Activated CD4-positive, alpha-beta T cell treated with anti-CD3 and anti-CD28 coated beads, Interleukin-2, amount 10 ng/mL, durations not matched to agents 24 days and 14 days (primary cell): ENCODE data around the gene AHR. TPM values are rescaled to one million over a fixed set of nuclear protein-coding genes. Genes with fewer than 3 reads are reported as not detected.

Experiments
- DNase-seq: peaks from one replicate; pipeline ENCODE4 v3.0.0; 2022
- H3K27ac Mint-ChIP-seq: one replicate; pipeline ENCODE4 v1.8.0; 2022; ENCODE audit warnings: mild to moderate bottlenecking, mixed read lengths
- H3K27me3 Mint-ChIP-seq: one replicate; pipeline ENCODE4 v1.8.0; 2022; ENCODE audit warnings: mixed read lengths
- H3K36me3 Mint-ChIP-seq: one replicate; pipeline ENCODE4 v1.8.0; 2022; ENCODE audit warnings: low read depth, mild to moderate bottlenecking, mixed read lengths
- H3K4me1 Mint-ChIP-seq: one replicate; pipeline ENCODE4 v1.8.0; 2021; ENCODE audit warnings: mixed read lengths
- H3K4me3 Mint-ChIP-seq: one replicate; pipeline ENCODE4 v1.8.0; 2022; ENCODE audit warnings: mild to moderate bottlenecking, moderate library complexity, mixed read lengths
- H3K9me3 Mint-ChIP-seq: one replicate; pipeline ENCODE4 v1.8.0; 2021; ENCODE audit warnings: mixed read lengths
- intact Hi-C: fragments of 100-400 bp; cut with micrococcal nuclease; formaldehyde crosslinking; loops from one replicate; pipeline ENCODE4 v1.15.1; 2023
- total RNA-seq: library from RNA; stranded (reverse); gene quantifications from 2 replicates; pipeline ENCODE4 v1.2.3, GENCODE V29; 2022

The AHR gene
- 28.2 and 30.7 TPM in 2 replicates for total RNA-seq

DNA sequence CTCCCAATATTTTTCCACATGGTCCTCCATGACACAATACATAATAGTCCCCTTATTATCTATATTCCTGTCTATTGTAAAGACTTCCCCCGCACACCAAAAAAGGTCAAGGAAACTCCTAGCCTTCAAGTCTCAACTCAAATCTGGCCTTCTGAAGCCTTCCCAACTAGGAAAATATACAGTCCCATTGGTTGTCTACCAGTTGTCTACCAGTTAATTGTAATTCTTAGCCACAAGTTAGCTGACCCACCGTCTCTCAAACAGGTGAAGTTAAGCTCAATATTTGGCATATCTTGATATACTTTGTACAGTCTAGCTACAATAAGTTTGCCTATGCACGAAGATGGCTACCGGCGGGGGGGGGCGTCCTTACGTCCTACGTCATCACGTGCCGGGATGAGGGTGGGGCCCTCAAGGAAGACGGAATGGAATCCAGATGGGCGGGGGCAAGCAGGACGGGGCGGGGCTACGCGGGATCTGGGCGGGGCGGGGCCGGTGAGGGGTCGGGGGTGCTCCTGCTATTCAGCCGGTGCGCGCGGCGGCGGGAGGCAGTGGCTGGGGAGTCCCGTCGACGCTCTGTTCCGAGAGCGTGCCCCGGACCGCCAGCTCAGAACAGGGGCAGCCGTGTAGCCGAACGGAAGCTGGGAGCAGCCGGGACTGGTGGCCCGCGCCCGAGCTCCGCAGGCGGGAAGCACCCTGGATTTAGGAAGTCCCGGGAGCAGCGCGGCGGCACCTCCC is at the start of gene AHR:
Gene AHR (plus strand): TSS at position 551 of the 738 bp plus-strand sequence. CDS start 613 bp downstream, outside the sequence.
- H3K27me3 Mint-ChIP-seq = peaks cover 2% of the 10 kb centered on the region
- peaks cover 22% of the 10 kb centered on the region for H3K4me1 Mint-ChIP-seq
- H3K27ac Mint-ChIP-seq = peak within 1 kb of the TSS; percentile 97
- H3K36me3 Mint-ChIP-seq = peaks cover 11% of the 10 kb centered on the region
- H3K4me3 Mint-ChIP-seq = peak within 1 kb of the TSS; percentile 96
- DNase-seq = peak; percentile 90
- peaks cover 13% of the 10 kb centered on the region for H3K9me3 Mint-ChIP-seq
- intact Hi-C loops = loop anchor here (1.0 to 5.0 kb wide), 6 partner anchors 64 to 651 kb away; partner anchors contain the start of genes ANKMY2 and BZW2

DNA sequence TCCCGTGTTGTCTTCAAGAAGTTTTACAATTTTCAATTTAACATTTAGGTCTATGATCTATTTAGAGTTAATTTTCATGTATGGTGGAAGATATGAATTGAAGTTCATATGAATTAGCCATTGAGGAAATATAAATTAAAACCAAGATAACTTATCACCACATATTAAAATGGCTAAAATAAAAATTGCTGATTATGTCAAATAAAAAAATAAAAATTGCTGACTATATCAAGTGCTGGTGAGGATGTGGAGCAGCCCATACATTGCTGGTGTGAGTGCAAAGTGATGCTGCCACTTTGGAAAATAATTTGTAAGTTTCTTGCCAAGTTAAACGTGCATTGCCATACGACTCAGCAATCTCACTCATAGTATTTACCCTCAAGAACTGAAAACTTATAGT is 44.6 kb upstream of the AHR start:
- H3K36me3 Mint-ChIP-seq = peaks cover 2% of the 10 kb centered on the region
- no peak overlapping the region for H3K27ac Mint-ChIP-seq
- peaks cover 26% of the 10 kb centered on the region for H3K9me3 Mint-ChIP-seq
- no peak overlapping the region for H3K4me3 Mint-ChIP-seq
- H3K4me1 Mint-ChIP-seq = peaks cover 5% of the 10 kb centered on the region
- DNase-seq = no peak
- intact Hi-C loops = no loop called here
- no peaks in the 10 kb centered on the region for H3K27me3 Mint-ChIP-seq

DNA sequence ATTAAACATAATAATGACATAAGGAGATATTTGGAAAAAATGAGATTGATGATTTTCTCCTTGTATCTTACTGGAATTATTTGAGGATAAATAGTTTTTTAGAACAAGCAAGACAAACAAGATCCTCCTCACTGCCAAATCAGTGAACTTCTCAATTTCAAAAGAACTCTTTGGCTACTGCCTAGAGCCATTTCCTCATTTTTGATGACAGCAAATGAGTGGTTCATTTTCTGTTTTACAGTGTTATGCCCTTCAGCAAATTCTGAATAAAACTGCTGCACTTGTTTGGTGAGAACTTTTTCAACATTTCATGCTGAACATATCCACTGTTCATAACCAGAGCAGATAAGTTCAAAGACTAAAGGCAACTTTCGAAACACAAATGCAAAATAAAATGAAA is 42.5 kb upstream of the AHR start:
- no peak for DNase-seq
- H3K27me3 Mint-ChIP-seq = no peaks in the 10 kb centered on the region
- H3K4me3 Mint-ChIP-seq = no peak overlapping the region
- H3K36me3 Mint-ChIP-seq = peaks cover 4% of the 10 kb centered on the region
- intact Hi-C loops = no loop called here
- H3K4me1 Mint-ChIP-seq = peaks cover 8% of the 10 kb centered on the region
- H3K27ac Mint-ChIP-seq = no peak overlapping the region
- H3K9me3 Mint-ChIP-seq = peaks cover 30% of the 10 kb centered on the region

DNA sequence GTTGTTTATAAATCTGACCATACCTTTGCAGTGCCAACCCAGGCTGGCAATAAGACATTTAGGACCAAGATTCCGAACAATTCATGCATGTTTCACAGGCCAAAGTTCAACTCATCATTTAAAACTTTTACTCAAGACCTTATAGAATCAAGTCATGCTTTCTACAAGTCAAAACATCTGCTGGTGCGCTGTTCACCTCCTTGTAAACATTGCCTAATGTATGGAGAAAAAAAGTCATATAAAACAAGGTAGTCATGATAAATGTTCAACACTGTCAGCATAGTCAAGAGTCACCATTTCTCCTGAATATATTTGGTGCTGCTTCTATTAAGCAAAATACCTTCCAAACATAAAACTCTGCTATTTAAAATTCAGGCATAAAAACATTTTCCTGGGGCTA is 42.1 kb upstream of the AHR start:
- Mint-ChIP-seq H3K4me3 (no peak overlapping the region), H3K27ac (no peak overlapping the region), H3K9me3 (peaks cover 30% of the 10 kb centered on the region), H3K36me3 (peaks cover 4% of the 10 kb centered on the region), H3K27me3 (no peaks in the 10 kb centered on the region), H3K4me1 (peaks cover 11% of the 10 kb centered on the region)
- intact Hi-C loops = no loop called here
- no peak for DNase-seq

DNA sequence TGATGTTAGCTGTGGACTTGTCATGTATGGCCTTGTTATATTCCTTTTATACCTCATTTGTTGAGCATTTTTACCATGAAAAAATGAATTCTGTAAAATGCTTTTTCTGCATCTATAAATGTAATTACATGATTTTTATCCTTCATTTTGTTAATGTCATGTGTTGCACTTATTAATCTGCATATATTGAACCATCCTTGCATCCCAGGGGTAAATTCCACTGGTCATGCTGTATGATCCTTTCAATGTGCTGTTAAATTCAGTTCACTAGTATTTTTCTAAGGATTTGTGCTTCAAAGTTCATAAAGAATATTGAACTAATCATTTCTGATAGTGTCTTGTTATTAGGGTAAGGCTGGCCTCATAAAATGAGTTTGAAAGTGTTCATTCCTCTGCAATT is 31.9 kb upstream of the AHR start:
- DNase-seq = no peak
- Mint-ChIP-seq H3K4me1 (peaks cover 5% of the 10 kb centered on the region), H3K36me3 (peaks cover 25% of the 10 kb centered on the region), H3K4me3 (no peak overlapping the region), H3K27ac (no peak overlapping the region), H3K27me3 (no peaks in the 10 kb centered on the region), H3K9me3 (peaks cover 32% of the 10 kb centered on the region)
- intact Hi-C loops = no loop called here

DNA sequence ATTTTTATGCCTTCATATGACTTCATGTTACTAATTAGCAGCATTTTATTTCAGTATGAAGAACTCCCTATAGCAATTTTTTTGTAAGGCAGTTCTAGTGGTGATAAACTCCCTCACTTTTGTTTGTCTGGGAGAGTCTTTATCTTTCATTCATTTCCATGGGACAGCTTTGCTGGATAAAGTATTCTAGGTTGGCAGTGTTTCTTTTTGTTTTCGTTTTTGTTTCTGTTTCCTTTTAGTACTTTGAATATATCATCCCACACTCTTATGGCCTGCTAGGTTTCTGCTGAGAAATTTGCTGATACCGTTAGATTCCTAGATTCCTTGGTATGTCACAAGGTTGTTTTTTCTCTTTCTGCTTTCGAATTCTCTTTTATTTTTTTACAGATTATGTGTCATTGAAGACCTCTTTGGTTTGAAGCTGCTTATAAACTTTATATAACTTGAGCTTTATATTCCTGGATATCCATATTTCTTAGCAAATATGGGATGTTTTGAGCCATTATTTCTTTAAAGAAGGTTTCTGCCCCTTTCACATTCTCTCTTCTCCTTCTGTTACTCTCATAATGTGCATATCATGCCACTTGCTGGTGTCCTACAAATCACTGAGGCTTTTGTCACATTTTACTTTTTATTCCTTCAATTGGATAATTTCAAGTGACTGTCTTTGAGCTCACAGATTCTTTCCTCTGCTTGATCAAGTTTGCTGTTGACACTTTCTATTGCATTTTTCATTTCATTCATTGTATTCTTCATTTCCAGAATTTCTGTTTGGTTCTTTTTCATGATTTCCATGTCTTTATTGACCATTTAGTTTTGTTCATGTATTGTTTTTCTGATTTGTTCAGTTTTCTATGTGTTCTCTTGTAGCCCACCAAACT is 28.9 kb upstream of the AHR start:
- intact Hi-C loops = no loop called here
- no peaks in the 10 kb centered on the region for H3K27me3 Mint-ChIP-seq
- H3K36me3 Mint-ChIP-seq = peaks cover 22% of the 10 kb centered on the region
- DNase-seq = no peak
- H3K4me3 Mint-ChIP-seq = no peak overlapping the region
- peaks cover 6% of the 10 kb centered on the region for H3K4me1 Mint-ChIP-seq
- H3K27ac Mint-ChIP-seq = no peak overlapping the region
- peaks cover 33% of the 10 kb centered on the region for H3K9me3 Mint-ChIP-seq

DNA sequence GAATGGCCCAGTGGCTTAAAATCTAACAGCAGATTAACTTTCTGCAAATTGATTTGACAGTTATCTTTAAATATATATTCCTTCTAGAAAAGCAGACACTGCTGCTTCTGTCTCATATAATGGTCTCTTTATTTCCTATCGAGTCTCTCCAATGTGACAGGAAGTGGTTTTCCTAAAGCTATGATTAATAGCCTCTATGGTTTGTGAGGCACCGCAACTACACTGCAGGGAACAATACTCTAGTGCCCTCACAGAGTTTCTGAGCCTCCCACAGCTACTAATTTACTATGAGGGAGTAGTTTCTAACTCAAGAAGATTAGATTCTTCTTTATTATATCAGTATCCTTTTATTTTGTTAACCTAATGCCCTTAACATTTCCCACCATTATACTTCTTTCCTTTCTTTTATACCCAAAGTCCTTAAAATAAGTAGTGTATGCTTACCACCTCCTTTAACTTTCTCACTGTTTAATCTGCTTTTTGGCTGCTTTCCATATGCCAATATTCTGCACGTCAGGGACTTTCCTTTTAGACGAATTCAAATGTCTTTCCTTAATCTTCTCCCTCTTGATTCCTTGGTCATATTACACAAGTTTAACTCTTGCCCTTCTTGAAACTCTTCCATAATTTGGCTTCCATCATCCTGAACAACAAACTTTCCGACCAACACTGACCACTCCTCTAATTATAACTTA is 23.8 kb upstream of the AHR start:
- no peak overlapping the region for H3K4me3 Mint-ChIP-seq
- H3K27ac Mint-ChIP-seq = no peak overlapping the region
- peaks cover 11% of the 10 kb centered on the region for H3K36me3 Mint-ChIP-seq
- no peaks in the 10 kb centered on the region for H3K27me3 Mint-ChIP-seq
- peaks cover 11% of the 10 kb centered on the region for H3K4me1 Mint-ChIP-seq
- DNase-seq = peak; percentile 57
- H3K9me3 Mint-ChIP-seq = peaks cover 15% of the 10 kb centered on the region
- intact Hi-C loops = loop anchor here (1.0 kb wide), 3 partner anchors 13 to 40 kb away; no protein-coding TSS in a partner anchor

DNA sequence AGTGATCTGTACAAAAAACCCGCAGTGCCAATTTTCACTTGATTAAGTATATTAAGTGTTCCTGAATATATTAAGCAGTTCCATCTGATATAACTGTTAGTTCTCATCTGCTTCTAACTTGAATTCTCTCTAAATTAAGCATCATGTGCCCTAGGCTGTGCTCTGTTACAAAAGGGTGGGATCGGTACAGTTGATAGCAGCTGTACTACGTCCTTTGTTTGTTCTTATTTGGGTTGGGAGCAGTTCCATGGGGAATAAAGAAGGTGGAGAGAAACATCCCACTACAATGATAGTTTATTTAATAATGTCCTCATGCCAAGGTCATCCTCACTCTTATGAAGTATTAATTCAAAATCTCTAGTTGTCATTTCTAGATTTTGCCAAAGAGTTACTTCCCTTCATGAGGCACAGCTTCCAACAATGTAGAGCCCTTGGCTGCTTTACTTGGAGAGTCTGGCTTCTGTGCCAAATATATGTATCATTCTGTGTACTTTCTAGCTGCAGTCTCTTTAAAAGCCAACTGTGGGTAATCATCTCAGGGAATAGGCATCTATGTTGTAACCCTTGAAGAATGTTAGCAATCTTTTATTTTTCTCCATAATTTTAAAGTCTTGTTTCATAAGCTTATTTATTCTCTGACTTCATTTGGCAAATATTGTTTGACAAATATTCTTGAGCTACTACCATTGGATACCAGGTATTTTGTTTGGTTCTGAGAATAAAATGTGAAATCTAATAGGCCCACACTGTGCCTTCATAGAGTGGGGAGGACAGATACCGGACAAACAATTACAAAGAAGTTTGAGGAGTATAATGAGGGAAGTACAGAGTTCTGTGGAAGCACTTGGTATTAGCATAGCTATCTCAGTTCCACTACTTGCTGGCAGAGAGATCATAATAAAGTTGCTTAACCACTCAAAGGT is 22.4 kb upstream of the AHR start:
- H3K36me3 Mint-ChIP-seq = peaks cover 8% of the 10 kb centered on the region
- no peak for DNase-seq
- peaks cover under 1% of the 10 kb centered on the region for H3K27me3 Mint-ChIP-seq
- peaks cover 11% of the 10 kb centered on the region for H3K4me1 Mint-ChIP-seq
- no peak overlapping the region for H3K4me3 Mint-ChIP-seq
- H3K27ac Mint-ChIP-seq = no peak overlapping the region
- peaks cover 20% of the 10 kb centered on the region for H3K9me3 Mint-ChIP-seq
- intact Hi-C loops = no loop called here

DNA sequence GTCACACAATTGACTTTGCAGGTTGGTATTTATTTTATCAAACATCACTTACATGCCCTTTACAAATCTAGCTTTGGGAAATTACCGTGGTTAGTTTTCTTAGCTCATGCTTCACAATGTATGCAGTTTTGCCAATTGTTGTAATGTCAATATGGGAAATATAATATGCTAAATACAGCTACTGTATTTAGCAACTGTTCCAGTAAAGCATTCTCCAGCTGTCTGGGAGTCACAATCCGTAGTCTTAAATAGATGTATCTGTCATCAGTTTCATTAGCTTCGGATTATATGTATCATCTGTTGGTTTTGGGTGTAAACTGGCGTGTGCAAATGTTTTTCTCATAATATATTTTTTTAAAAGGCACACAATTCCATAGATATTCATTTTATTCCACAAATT is 19.4 kb upstream of the AHR start:
- H3K4me3 Mint-ChIP-seq = no peak overlapping the region
- H3K27ac Mint-ChIP-seq = no peak overlapping the region
- no peaks in the 10 kb centered on the region for H3K36me3 Mint-ChIP-seq
- H3K4me1 Mint-ChIP-seq = peaks cover 9% of the 10 kb centered on the region
- intact Hi-C loops = no loop called here
- no peak for DNase-seq
- H3K27me3 Mint-ChIP-seq = peaks cover 1% of the 10 kb centered on the region
- peaks cover 15% of the 10 kb centered on the region for H3K9me3 Mint-ChIP-seq

DNA sequence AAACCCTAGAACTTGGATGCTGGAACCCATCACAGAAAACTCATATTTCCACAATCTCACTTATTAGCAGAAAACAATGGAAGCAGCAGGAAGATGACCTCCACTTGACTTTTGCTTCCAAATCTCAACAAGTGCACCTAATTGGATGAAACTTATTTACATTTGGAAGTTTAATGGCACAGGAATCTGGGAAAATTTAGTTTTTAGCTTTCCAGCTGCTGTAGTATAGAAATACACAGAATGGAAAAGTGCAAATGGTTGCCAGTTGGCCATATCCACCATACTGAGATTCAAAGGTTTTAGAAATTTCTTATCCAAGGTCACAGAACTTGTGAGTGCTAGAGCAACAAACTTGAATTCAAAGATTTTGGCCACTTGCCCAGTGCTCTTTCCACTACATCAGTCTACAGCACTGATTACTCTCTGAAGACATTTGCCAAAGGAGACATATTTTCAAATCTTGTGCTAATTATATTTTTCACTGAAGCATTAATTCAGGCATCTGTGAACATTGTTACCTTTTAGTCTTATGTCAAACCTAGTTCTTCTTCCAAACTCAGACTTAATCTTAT is 9.3 kb upstream of the AHR start:
- Mint-ChIP-seq H3K4me3 (no peak overlapping the region), H3K27me3 (peaks cover 8% of the 10 kb centered on the region), H3K27ac (no peak overlapping the region), H3K36me3 (no peaks in the 10 kb centered on the region), H3K4me1 (peaks cover 2% of the 10 kb centered on the region), H3K9me3 (peaks cover 5% of the 10 kb centered on the region)
- no peak for DNase-seq
- intact Hi-C loops = no loop called here

DNA sequence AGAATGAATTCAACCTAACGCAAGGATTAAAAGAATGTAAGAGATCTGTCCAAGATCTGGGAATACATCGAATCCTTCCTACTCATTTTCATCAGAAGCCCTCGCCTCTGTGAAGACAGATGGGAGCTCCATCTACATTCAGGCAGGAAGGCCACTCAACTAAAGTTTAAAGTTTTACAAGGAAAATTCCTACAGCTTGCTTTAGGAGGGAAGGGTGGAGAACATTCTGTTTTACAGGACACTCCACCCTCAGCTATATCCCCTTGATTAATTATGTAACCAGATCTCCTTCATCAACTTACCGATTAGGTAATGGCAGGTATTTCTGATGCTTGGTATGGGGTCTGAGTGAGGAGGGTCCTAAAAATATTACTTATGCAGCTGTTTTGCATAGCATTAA is 5.6 kb upstream of the AHR start:
- Mint-ChIP-seq H3K36me3 (peaks cover 4% of the 10 kb centered on the region), H3K4me1 (peaks cover 11% of the 10 kb centered on the region), H3K9me3 (peaks cover 9% of the 10 kb centered on the region), H3K27me3 (peaks cover 5% of the 10 kb centered on the region), H3K4me3 (no peak overlapping the region), H3K27ac (no peak overlapping the region)
- no peak for DNase-seq
- intact Hi-C loops = no loop called here

DNA sequence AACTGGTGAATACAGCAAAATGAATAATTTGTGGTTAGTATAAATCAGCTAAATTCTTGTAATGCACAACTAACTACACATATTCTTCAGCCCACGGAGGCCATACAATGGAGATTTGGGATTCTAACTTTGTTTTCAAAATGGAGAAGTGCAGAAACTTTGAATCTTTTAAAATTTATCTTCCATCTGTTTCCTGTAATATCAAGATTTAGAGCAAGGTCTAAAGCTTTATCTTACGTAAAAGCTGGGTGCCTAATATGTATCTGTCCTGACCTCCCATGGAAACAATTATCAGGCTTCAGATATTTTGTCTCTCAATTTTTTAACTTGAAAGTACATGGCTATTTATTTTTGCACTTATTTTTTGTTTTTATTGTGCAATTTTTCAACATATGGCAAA is 5.0 kb upstream of the AHR start:
- intact Hi-C loops = no loop called here
- Mint-ChIP-seq H3K4me1 (peaks cover 13% of the 10 kb centered on the region), H3K27me3 (peaks cover 5% of the 10 kb centered on the region), H3K4me3 (no peak overlapping the region), H3K9me3 (peaks cover 13% of the 10 kb centered on the region), H3K36me3 (peaks cover 8% of the 10 kb centered on the region), H3K27ac (no peak overlapping the region)
- DNase-seq = no peak

DNA sequence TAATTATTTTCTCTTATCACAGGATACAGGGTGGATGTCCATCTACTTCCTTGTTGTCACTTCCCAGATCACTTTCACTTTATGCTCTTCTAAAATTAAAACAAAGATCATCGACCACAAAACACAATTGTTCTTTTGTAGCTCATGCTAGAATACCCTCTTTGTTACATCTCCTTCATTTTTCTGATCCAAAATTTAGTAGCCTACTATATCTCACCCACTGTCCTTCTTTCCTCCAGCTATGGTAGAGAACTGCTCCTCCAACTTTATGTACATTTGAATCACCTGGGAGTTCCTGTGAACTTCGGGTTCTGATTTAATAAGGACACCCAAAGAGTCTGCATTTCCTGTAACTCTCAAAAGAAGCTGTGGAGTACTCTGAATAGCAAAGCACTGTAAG is 1.2 kb upstream of the AHR start:
- Mint-ChIP-seq H3K36me3 (peaks cover 11% of the 10 kb centered on the region), H3K27me3 (peaks cover 3% of the 10 kb centered on the region), H3K9me3 (peaks cover 13% of the 10 kb centered on the region), H3K27ac (peak overlapping the region; percentile 82), H3K4me1 (peaks cover 20% of the 10 kb centered on the region), H3K4me3 (peak overlapping the region; percentile 96)
- peak; percentile 58 for DNase-seq
- intact Hi-C loops = loop anchor here (5.0 kb wide), 1 partner anchor 650 kb away; the partner anchor contains the start of genes ANKMY2 and BZW2
